Prostate gland (tissue), 2 donors: ENCODE measurements around the gene TMEM132D. TPM values are rescaled to one million over a fixed set of nuclear protein-coding genes. Genes with fewer than 3 reads are reported as not detected.

ENCODE experiments used
- DNase-seq: peaks from one replicate; pipeline ENCODE4 v3.0.0-alpha.2; 2019; ENCODE audit warnings: low spot score
- H3K27ac ChIP-seq, 2 donors: fragments of 200-600 bp; sonication (generic); 2 replicates each; pipeline ENCODE4 v1.5.1; 2017 to 2019
- H3K27me3 ChIP-seq: fragments of 200-600 bp; sonication (generic); replicated peaks from 2 replicates; pipeline ENCODE4 v1.5.1; 2019; ENCODE audit not compliant: insufficient read depth
- H3K36me3 ChIP-seq, 2 donors: fragments of 200-600 bp; sonication (generic); 1 replicate in 1 of 2; 2 replicates in 1 of 2; pipeline versions ENCODE4 v1.5.1 to v1.8.1; 2017 to 2019
- H3K4me1 ChIP-seq: fragments of 200-600 bp; sonication (generic); replicated peaks from 2 replicates; pipeline ENCODE4 v1.5.1; 2019
- H3K4me3 ChIP-seq, 2 donors: fragments of 200-600 bp; sonication (generic); 2 replicates each; pipeline ENCODE4 v1.5.1; 2017 to 2019
- H3K9me3 ChIP-seq: fragments of 200-600 bp; sonication (generic); 2 replicates; pipeline ENCODE4 v1.5.1; 2017
- CTCF ChIP-seq, 4 experiments: fragments of 200-600 bp in 2 of 4; fragments of 450-650 bp in 2 of 4; sonication (generic) in 2 of 4; IDR thresholded peaks; 1 replicate in 3 of 4; 2 replicates in 1 of 4; pipeline ENCODE4 v1.5.1; 2016 to 2019; ENCODE audit warnings: antibody characterized with exemption in 4 of 4, mild to moderate bottlenecking in 2 of 4, moderate library complexity in 2 of 4
- POLR2A ChIP-seq: fragments of 450-650 bp; IDR thresholded peaks from one replicate; pipeline ENCODE4 v1.6.1; 2016; ENCODE audit warnings: antibody characterized with exemption, mild to moderate bottlenecking
- POLR2AphosphoS5 ChIP-seq: sonication (generic); formaldehyde crosslinking; IDR thresholded peaks from one replicate; pipeline ENCODE4 v1.6.1; 2017; ENCODE audit warnings: antibody characterized with exemption
- WGBS: methylation state at CpG from one replicate; pipeline ENCODE4 v1.1.5; 2018; 5-methylcytosine and 5-hydroxymethylcytosine counted together
- intact Hi-C: fragments of 100-400 bp; cut with DNase I; formaldehyde crosslinking; loops from one replicate; pipeline ENCODE4 v1.14.2; 2022
- total RNA-seq, 2 donors: library from RNA; depleted of rRNA; stranded (reverse); fragments of >200 nt; gene quantifications; one replicate each; pipeline ENCODE4 v1.1.0, GENCODE V29; 2016

The TMEM132D gene
- total RNA-seq, 2 donors from 2014 or later = 0.57 to 1.3 TPM

- Histone ChIP-seq H3K36me3 (no peaks in the 10 kb centered on the region), H3K9me3 (no peaks in the 10 kb centered on the region), H3K27ac (no peak overlapping the region), H3K4me1 (no peaks in the 10 kb centered on the region), H3K4me3 (no peak overlapping the region), H3K27me3 (no peaks in the 10 kb centered on the region)
- DNase-seq = no peak
- no peak for TF ChIP-seq POLR2AphosphoS5
- no peak for TF ChIP-seq CTCF (IDR thresholded peaks at IDR 0.05)
- TF ChIP-seq POLR2A = no peak
- intact Hi-C loops = no loop called here
- 85% methylated on average over 4 of the region's 4 CpGs for WGBS
These were observed 54.9 kb downstream of the TMEM132D start for GRCh38 chr12:129848876-129849275.

GRCh38 chr12:129847063-129847462, 56.8 kb downstream of the TMEM132D start:
- no peak for TF ChIP-seq CTCF (IDR thresholded peaks at IDR 0.05)
- TF ChIP-seq POLR2A = no peak
- no peak for TF ChIP-seq POLR2AphosphoS5
- WGBS = 44% methylated on average over 1 of the region's 1 CpG

GRCh38 chr12:129844662-129845220, 59.1 kb downstream of the TMEM132D start:
- H3K4me1 ChIP-seq = no peaks in the 10 kb centered on the region
- no peak overlapping the region for H3K27ac ChIP-seq
- H3K9me3 ChIP-seq = no peaks in the 10 kb centered on the region
- 72% methylated on average over 5 of the region's 5 CpGs for WGBS
- no peak for DNase-seq
- H3K27me3 ChIP-seq = no peaks in the 10 kb centered on the region
- no peaks in the 10 kb centered on the region for H3K36me3 ChIP-seq
- intact Hi-C loops = no loop called here
- no peak for TF ChIP-seq CTCF (IDR thresholded peaks at IDR 0.05)
- TF ChIP-seq POLR2AphosphoS5 = no peak
- no peak for TF ChIP-seq POLR2A
- no peak overlapping the region for H3K4me3 ChIP-seq

More at GRCh38 chr12:129847063-129847462, 56.8 kb downstream of the TMEM132D start:
- H3K36me3 ChIP-seq = no peaks in the 10 kb centered on the region
- no peaks in the 10 kb centered on the region for H3K4me1 ChIP-seq
- no peaks in the 10 kb centered on the region for H3K9me3 ChIP-seq
- H3K27ac ChIP-seq = no peak overlapping the region
- intact Hi-C loops = no loop called here
- no peak for DNase-seq
- no peak overlapping the region for H3K4me3 ChIP-seq
- H3K27me3 ChIP-seq = no peaks in the 10 kb centered on the region

- Histone ChIP-seq H3K36me3 (no peaks in the 10 kb centered on the region), H3K27me3 (peaks cover under 1% of the 10 kb centered on the region), H3K9me3 (no peaks in the 10 kb centered on the region), H3K4me3 (no peak overlapping the region), H3K27ac (no peak overlapping the region), H3K4me1 (no peaks in the 10 kb centered on the region)
- TF ChIP-seq POLR2AphosphoS5 (no peak), POLR2A (no peak), CTCF (IDR thresholded peaks at IDR 0.05) (no peak)
- 76% methylated on average over 3 of the region's 3 CpGs for WGBS
- intact Hi-C loops = no loop called here
- DNase-seq = no peak
These were observed 62.6 kb downstream of the TMEM132D start for GRCh38 chr12:129841251-129841650.

GRCh38 chr12:129840145-129840884, 63.5 kb downstream of the TMEM132D start:
- Histone ChIP-seq H3K27ac (no peak overlapping the region), H3K27me3 (peaks cover 3% of the 10 kb centered on the region), H3K36me3 (no peaks in the 10 kb centered on the region), H3K4me1 (no peaks in the 10 kb centered on the region), H3K4me3 (no peak overlapping the region), H3K9me3 (no peaks in the 10 kb centered on the region)
- intact Hi-C loops = no loop called here
- TF ChIP-seq POLR2A (no peak), CTCF (IDR thresholded peaks at IDR 0.05) (no peak), POLR2AphosphoS5 (no peak)
- DNase-seq = no peak
- WGBS = 83% methylated on average over 21 of the region's 21 CpGs
